ENCODE measurements around the gene CDC42BPA. TPM values are rescaled to one million over a fixed set of nuclear protein-coding genes. Genes with fewer than 3 reads are reported as not detected.
"Not testable (repeated sequence)": the region's sequence is repeated elsewhere in the genome, so short reads cannot be mapped to it uniquely, and the experiment has no call there.

Gene CDC42BPA
- total and polyA plus RNA-seq, 2 donors, result 3.7 to 3.9 TPM

DNA sequence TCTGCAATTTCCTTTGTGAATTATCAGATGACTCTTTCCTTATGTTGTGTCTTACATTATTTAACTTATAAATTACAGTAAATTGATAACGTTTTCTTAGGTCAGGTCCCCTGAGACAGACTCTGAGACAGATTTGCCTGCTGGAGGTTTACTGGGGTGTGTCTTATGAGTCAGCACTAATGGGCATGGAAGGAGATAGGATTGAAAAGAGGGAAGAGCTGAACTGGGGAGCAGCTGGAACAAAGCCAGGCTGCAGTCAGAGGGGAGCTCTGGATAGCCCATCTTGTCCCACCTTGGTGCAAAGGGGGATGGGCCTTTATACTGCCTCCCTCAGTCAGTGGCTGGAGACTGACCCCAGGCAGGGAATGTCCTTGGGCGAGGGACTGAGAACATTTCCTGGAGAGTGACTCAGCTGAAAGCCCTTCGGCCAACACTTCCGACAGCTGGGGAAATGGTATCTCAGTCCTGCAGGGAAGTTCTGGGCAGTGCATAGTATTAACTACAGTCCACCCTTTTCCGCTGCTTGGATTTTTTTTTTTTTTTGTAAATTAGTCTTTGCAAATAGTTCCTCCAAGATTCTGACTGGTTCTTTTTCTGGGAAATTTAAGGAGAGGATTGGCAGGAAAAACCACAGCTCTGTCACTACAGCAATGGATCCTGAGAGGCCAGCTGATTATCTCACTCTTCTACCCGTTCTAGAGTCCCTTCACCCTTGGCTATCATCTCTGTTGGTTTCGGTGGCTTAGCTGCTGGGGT is 39.1 kb upstream of the CDC42BPA start:
- Histone ChIP-seq H3K27me3 (ENCODE audit: control insufficient read depth in 2 of 2, insufficient read depth in 1 of 2, low read length in 1 of 2) (no peaks in the 10 kb centered on the region), H3K4me1 (ENCODE audit: control insufficient read depth in 2 of 2, insufficient read depth in 2 of 2, low read length in 2 of 2) (no peaks in the 10 kb centered on the region), H3K27ac (ENCODE audit: low read depth in 1 of 2, low read length in 1 of 2) (no peak overlapping the region), H3K9me3 (ENCODE audit: control insufficient read depth in 2 of 2, insufficient read depth in 1 of 2, low read length in 1 of 2) (peaks cover 0 to 3% of the 10 kb centered on the region in 2 donors), H3K36me3 (ENCODE audit: control insufficient read depth in 2 of 2, insufficient read depth in 2 of 2, low read length in 1 of 2) (no peaks in the 10 kb centered on the region), H3K4me3 (ENCODE audit: low read length in 2 of 2) (no peak overlapping the region)
- 83% methylated on average over 7 of the region's 7 CpGs for WGBS
- DNase-seq (ENCODE audit: low read depth in 6 of 9, low spot score in 9 of 9), result no peak

DNA sequence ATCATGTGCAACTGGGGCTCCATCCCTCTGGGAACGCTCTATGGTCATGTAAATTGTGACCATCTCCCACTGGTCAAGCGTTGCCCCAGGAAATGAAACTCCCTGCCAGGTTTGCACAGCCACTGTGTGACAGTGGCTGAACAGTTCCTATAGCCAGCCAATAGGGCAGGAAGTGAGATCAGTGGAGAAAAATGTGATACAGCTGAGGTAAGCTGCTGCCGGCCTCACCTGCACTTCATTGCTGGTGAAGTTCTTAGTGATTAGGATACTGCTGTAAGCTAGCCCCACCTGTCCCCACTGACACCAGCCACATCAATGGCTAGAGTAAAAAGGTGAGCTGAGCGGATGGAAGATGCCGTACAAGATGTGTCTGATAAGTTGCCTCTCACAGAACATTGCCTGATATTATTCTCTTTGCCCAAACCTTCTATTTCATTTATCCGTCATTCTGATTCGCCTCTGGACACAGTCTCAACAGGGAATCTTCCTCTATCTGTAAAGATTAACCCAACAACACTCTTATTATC is 38.4 kb upstream of the CDC42BPA start:
- H3K27ac ChIP-seq (ENCODE audit: low read depth in 1 of 2, low read length in 1 of 2), result no peak overlapping the region
- no peak for DNase-seq (ENCODE audit: low read depth in 6 of 9, low spot score in 9 of 9)

DNA sequence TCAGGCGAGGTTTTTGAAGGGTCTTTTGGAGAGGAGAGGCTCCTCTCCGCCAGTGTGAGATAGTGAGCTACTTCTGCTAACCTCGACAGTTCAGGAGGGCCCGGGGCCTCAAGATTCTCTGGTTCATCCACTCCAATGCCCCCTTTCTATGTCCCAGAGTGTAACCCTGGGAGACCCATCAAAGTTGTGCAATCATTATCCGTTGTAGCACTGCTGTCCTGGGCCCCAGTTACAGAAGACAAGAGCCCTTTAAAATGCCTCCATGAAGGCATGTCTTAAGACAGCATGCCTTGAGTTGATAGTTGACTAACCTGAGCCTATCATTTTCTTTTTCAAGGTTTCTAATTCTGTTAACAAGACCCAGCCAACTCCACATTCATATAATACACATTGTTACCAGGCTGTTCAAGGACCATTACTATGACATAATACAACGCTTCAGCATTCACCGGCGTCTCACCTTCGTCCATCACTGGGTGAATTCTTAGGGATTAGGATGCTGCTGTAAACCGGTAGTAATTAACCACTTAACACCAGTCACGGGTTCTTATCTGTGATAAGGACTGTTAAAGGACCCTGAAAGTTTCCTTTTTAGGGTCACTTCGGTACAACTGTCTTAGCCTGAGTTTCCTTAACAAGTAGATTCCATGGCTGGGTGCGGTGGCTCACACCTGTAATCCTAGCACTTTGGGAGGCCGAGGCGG is 37.4 kb upstream of the CDC42BPA start:
- 96% methylated on average over 15 of the region's 15 CpGs for WGBS
- no peak overlapping the region for H3K4me3 ChIP-seq (ENCODE audit: low read length in 2 of 2)
- no peak for DNase-seq (ENCODE audit: low read depth in 6 of 9, low spot score in 9 of 9)
- H3K27me3 ChIP-seq (ENCODE audit: control insufficient read depth in 2 of 2, insufficient read depth in 1 of 2, low read length in 1 of 2), result no peaks in the 10 kb centered on the region
- H3K36me3 ChIP-seq (ENCODE audit: control insufficient read depth in 2 of 2, insufficient read depth in 2 of 2, low read length in 1 of 2), result no peaks in the 10 kb centered on the region
- no peaks in the 10 kb centered on the region for H3K4me1 ChIP-seq (ENCODE audit: control insufficient read depth in 2 of 2, insufficient read depth in 2 of 2, low read length in 2 of 2)
- peaks cover 0 to 3% of the 10 kb centered on the region in 2 donors for H3K9me3 ChIP-seq (ENCODE audit: control insufficient read depth in 2 of 2, insufficient read depth in 1 of 2, low read length in 1 of 2)
- no peak overlapping the region for H3K27ac ChIP-seq (ENCODE audit: low read depth in 1 of 2, low read length in 1 of 2)

More for the DNA sequence above, 38.4 kb upstream of the CDC42BPA start:
- H3K9me3 ChIP-seq (ENCODE audit: control insufficient read depth in 2 of 2, insufficient read depth in 1 of 2, low read length in 1 of 2), result peaks cover 0 to 3% of the 10 kb centered on the region in 2 donors
- WGBS, result 88% methylated on average over 7 of the region's 7 CpGs
- H3K27me3 ChIP-seq (ENCODE audit: control insufficient read depth in 2 of 2, insufficient read depth in 1 of 2, low read length in 1 of 2), result no peaks in the 10 kb centered on the region
- H3K4me3 ChIP-seq (ENCODE audit: low read length in 2 of 2), result no peak overlapping the region
- no peaks in the 10 kb centered on the region for H3K4me1 ChIP-seq (ENCODE audit: control insufficient read depth in 2 of 2, insufficient read depth in 2 of 2, low read length in 2 of 2)
- H3K36me3 ChIP-seq (ENCODE audit: control insufficient read depth in 2 of 2, insufficient read depth in 2 of 2, low read length in 1 of 2), result no peaks in the 10 kb centered on the region

DNA sequence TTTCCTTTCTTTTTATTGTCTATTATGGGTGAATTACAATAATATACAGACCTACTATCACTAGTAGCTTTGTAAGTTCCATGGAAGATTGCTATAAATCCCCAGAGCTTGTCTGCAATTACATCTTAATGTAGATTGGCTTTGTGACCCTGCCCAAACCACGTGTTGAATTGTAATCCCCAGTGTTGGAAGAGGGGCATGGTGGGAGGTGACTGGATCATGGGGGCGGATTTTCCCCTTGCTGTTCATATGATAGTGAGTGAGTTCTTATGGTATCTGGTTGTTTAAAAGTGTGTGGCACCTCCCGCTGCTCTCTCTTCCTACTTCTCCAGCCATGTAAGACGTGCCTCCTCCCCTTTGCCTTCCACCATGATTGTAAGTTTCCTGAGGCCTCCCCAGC is 34.9 kb upstream of the CDC42BPA start:
- no peaks in the 10 kb centered on the region for H3K36me3 ChIP-seq (ENCODE audit: control insufficient read depth in 2 of 2, insufficient read depth in 2 of 2, low read length in 1 of 2)
- no peak overlapping the region for H3K27ac ChIP-seq (ENCODE audit: low read depth in 1 of 2, low read length in 1 of 2)
- 95% methylated on average over 4 of the region's 4 CpGs for WGBS

DNA sequence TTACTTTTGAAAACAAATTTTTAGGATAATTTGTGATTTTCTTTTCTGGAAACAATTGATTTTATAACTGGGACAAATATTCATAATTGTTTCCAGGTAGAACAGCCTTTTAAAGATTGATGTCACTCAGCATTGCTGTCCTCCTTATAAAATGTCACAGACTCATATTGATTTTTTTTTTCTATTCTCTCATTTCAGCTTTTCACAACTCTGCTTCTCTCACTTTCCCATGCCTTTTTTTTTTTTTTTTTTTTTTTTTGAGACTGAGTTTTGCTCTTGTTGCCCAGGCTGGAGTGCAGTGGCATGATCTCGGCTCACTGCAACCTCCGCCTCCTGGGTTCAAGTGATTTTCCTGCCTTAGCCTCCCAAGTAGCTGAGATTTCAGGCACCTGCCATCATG is 33.9 kb upstream of the CDC42BPA start:
- not testable (repeated sequence) for DNase-seq (ENCODE audit: low read depth in 6 of 9, low spot score in 9 of 9); H3K9me3 ChIP-seq (ENCODE audit: control insufficient read depth in 2 of 2, insufficient read depth in 1 of 2, low read length in 1 of 2); H3K4me1 ChIP-seq (ENCODE audit: control insufficient read depth in 2 of 2, insufficient read depth in 2 of 2, low read length in 2 of 2); H3K4me3 ChIP-seq (ENCODE audit: low read length in 2 of 2); H3K27ac ChIP-seq (ENCODE audit: low read depth in 1 of 2, low read length in 1 of 2); H3K36me3 ChIP-seq (ENCODE audit: control insufficient read depth in 2 of 2, insufficient read depth in 2 of 2, low read length in 1 of 2); H3K27me3 ChIP-seq (ENCODE audit: control insufficient read depth in 2 of 2, insufficient read depth in 1 of 2, low read length in 1 of 2)
- 97% methylated on average over 2 of the region's 2 CpGs for WGBS

More for the DNA sequence above, 34.9 kb upstream of the CDC42BPA start:
- H3K4me3 ChIP-seq (ENCODE audit: low read length in 2 of 2), result no peak overlapping the region
- no peaks in the 10 kb centered on the region for H3K9me3 ChIP-seq (ENCODE audit: control insufficient read depth in 2 of 2, insufficient read depth in 1 of 2, low read length in 1 of 2)
- no peak for DNase-seq (ENCODE audit: low read depth in 6 of 9, low spot score in 9 of 9)
- H3K4me1 ChIP-seq (ENCODE audit: control insufficient read depth in 2 of 2, insufficient read depth in 2 of 2, low read length in 2 of 2), result no peaks in the 10 kb centered on the region
- no peaks in the 10 kb centered on the region for H3K27me3 ChIP-seq (ENCODE audit: control insufficient read depth in 2 of 2, insufficient read depth in 1 of 2, low read length in 1 of 2)

DNA sequence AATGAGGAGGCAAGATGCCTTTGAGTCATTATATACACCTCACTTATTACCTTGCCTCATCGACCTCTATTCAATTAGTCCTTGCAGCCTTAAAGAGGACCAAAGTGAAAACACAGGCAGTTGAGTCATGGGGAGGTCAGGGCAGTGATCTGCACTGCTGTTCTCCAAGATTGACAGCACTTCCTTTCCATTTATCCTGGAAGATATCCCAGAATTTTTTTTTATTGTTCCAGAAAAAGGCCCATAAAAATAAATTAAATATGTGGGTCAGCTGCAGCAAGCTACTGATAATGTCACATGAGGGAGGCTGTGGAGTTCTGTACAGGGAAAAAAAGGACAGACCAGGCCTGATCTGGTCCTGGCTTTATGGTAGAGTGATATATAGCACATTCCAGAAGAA is 33.2 kb upstream of the CDC42BPA start:
- no peak overlapping the region for H3K27ac ChIP-seq (ENCODE audit: low read depth in 1 of 2, low read length in 1 of 2)

DNA sequence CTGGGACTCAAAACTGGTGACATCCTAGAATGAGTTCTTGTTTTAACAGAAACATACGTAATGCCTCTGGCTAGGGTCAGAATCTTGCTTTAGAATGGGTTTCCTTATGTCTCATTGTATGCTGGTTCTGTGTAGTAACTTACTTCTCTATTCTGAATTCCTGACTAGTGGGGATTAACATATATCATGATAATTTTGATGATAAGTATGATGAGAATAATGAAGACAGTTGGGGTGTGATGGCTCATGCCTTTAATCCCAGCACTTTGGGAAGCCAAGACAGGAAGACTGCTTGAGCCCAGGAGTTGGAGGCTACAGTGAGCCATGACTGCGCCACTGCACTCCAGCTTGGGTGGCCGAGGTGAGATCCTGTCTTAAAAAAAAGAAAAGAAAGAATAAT is 31.7 kb upstream of the CDC42BPA start:
- Histone ChIP-seq H3K36me3 (ENCODE audit: control insufficient read depth in 2 of 2, insufficient read depth in 2 of 2, low read length in 1 of 2) (no peaks in the 10 kb centered on the region), H3K27me3 (ENCODE audit: control insufficient read depth in 2 of 2, insufficient read depth in 1 of 2, low read length in 1 of 2) (no peaks in the 10 kb centered on the region), H3K9me3 (ENCODE audit: control insufficient read depth in 2 of 2, insufficient read depth in 1 of 2, low read length in 1 of 2) (no peaks in the 10 kb centered on the region), H3K4me3 (ENCODE audit: low read length in 2 of 2) (no peak overlapping the region), H3K4me1 (ENCODE audit: control insufficient read depth in 2 of 2, insufficient read depth in 2 of 2, low read length in 2 of 2) (no peaks in the 10 kb centered on the region), H3K27ac (ENCODE audit: low read depth in 1 of 2, low read length in 1 of 2) (no peak overlapping the region)
- DNase-seq (ENCODE audit: low read depth in 6 of 9, low spot score in 9 of 9), result no peak
- 94% methylated on average over 3 of the region's 3 CpGs for whole genome bisulfite sequencing

More for the DNA sequence above, 33.2 kb upstream of the CDC42BPA start:
- H3K27me3 ChIP-seq (ENCODE audit: control insufficient read depth in 2 of 2, insufficient read depth in 1 of 2, low read length in 1 of 2), result no peaks in the 10 kb centered on the region
- no peak for DNase-seq (ENCODE audit: low read depth in 6 of 9, low spot score in 9 of 9)
- H3K4me3 ChIP-seq (ENCODE audit: low read length in 2 of 2), result no peak overlapping the region
- no peaks in the 10 kb centered on the region for H3K9me3 ChIP-seq (ENCODE audit: control insufficient read depth in 2 of 2, insufficient read depth in 1 of 2, low read length in 1 of 2)
- WGBS, result 43% methylated on average over 1 of the region's 1 CpG
- H3K4me1 ChIP-seq (ENCODE audit: control insufficient read depth in 2 of 2, insufficient read depth in 2 of 2, low read length in 2 of 2), result no peaks in the 10 kb centered on the region
- H3K36me3 ChIP-seq (ENCODE audit: control insufficient read depth in 2 of 2, insufficient read depth in 2 of 2, low read length in 1 of 2), result no peaks in the 10 kb centered on the region

DNA sequence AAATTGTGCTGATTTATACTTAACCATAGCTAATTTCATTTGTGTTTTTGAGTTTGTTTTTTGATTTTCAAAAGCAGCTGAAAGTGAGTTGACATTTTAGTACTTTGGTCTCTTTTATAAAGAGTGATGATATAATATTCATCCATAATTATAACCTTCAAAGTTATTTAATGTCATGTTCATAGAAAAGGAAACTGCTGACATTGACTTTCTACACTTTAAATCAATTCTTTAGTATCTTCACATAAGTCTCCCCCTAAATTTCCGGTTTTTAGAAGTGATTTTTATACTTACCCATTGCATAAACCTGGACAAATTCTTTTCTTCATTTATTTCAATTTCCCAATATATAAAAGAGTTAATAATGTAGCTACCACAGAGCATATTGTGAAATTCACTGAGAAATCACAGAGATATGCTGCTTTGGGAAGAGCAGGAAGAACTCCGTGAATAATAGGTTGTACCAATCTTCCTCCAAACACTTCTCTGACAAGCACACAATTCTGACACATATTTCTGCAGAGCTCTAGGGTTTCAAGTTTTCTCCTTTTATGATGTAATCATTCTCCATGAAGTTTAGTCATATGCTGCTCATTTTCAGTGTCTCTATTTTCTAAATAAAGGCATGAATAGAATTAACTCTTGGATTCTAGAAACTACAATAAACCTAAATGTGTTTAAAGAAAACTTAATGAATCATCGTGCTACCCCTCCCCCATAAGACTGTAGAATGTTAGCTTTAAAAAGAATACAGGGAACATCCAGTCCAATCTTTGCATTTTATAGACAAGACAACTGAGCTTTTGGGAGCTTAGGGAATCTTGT is 25.6 kb upstream of the CDC42BPA start:
- no peaks in the 10 kb centered on the region for H3K4me1 ChIP-seq (ENCODE audit: control insufficient read depth in 2 of 2, insufficient read depth in 2 of 2, low read length in 2 of 2)
- H3K36me3 ChIP-seq (ENCODE audit: control insufficient read depth in 2 of 2, insufficient read depth in 2 of 2, low read length in 1 of 2), result no peaks in the 10 kb centered on the region
- no peaks in the 10 kb centered on the region for H3K27me3 ChIP-seq (ENCODE audit: control insufficient read depth in 2 of 2, insufficient read depth in 1 of 2, low read length in 1 of 2)
- H3K27ac ChIP-seq (ENCODE audit: low read depth in 1 of 2, low read length in 1 of 2), result no peak overlapping the region
- DNase-seq (ENCODE audit: low read depth in 6 of 9, low spot score in 9 of 9), result no peak
- 79% methylated on average over 3 of the region's 3 CpGs for WGBS
- H3K4me3 ChIP-seq (ENCODE audit: low read length in 2 of 2), result no peak overlapping the region
- H3K9me3 ChIP-seq (ENCODE audit: control insufficient read depth in 2 of 2, insufficient read depth in 1 of 2, low read length in 1 of 2), result no peaks in the 10 kb centered on the region

DNA sequence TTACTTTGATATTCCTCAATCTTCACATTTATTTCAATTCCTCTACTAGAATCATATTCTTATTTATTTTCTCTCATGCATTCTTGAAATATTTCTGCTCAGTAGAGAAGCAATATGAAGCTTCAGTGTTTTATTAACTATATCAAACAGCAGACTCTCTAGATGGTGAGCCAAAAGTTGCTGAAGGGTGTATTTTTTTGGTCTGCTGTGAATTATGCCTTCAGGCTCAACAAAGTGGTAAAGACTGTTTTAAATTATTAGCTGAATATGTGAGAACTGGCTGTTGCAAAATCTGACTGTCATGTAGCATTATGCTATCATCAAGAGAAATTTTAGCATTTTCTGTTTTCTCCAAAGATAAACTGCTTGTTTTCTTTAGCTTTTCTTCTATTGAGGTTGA is 24.9 kb upstream of the CDC42BPA start:
- no peak overlapping the region for H3K27ac ChIP-seq (ENCODE audit: low read depth in 1 of 2, low read length in 1 of 2)
- no peak overlapping the region for H3K4me3 ChIP-seq (ENCODE audit: low read length in 2 of 2)
- H3K36me3 ChIP-seq (ENCODE audit: control insufficient read depth in 2 of 2, insufficient read depth in 2 of 2, low read length in 1 of 2), result no peaks in the 10 kb centered on the region
- H3K9me3 ChIP-seq (ENCODE audit: control insufficient read depth in 2 of 2, insufficient read depth in 1 of 2, low read length in 1 of 2), result no peaks in the 10 kb centered on the region
- no peaks in the 10 kb centered on the region for H3K27me3 ChIP-seq (ENCODE audit: control insufficient read depth in 2 of 2, insufficient read depth in 1 of 2, low read length in 1 of 2)
- DNase-seq (ENCODE audit: low read depth in 6 of 9, low spot score in 9 of 9), result no peak
- H3K4me1 ChIP-seq (ENCODE audit: control insufficient read depth in 2 of 2, insufficient read depth in 2 of 2, low read length in 2 of 2), result no peaks in the 10 kb centered on the region
